Measurements from ENCODE around the gene COL4A6.

Gene COL4A6

GRCh38 chrX:108366644-108367406 lies 71.4 kb downstream of the COL4A6 start:
- no peak for TF ChIP-seq CTCF (conservative IDR thresholded peaks at IDR 0.05)
- no peak for TF ChIP-seq ZFX (IDR thresholded peaks at IDR 0.05)
- H3K27ac ChIP-seq: no peak overlapping the region

GRCh38 chrX:108362026-108362425 lies 76.2 kb downstream of the COL4A6 start:
- H3K27ac ChIP-seq: no peak overlapping the region
- TF ChIP-seq CTCF (conservative IDR thresholded peaks at IDR 0.05) (no peak), ZFX (IDR thresholded peaks at IDR 0.05) (no peak)

- no peak overlapping the region for H3K27ac ChIP-seq
- TF ChIP-seq CTCF (conservative IDR thresholded peaks at IDR 0.05) (no peak), ZFX (IDR thresholded peaks at IDR 0.05) (no peak)
These were observed 76.9 kb downstream of the COL4A6 start for GRCh38 chrX:108361316-108361715.

GRCh38 chrX:108359806-108360602 lies 78.2 kb downstream of the COL4A6 start:
- TF ChIP-seq ZFX (IDR thresholded peaks at IDR 0.05): no peak
- no peak for TF ChIP-seq CTCF (conservative IDR thresholded peaks at IDR 0.05)

GRCh38 chrX:108353452-108353851 lies 84.8 kb downstream of the COL4A6 start:
- H3K27ac ChIP-seq: no peak overlapping the region
- TF ChIP-seq CTCF (conservative IDR thresholded peaks at IDR 0.05) (no peak), ZFX (IDR thresholded peaks at IDR 0.05) (no peak)

More at GRCh38 chrX:108359806-108360602, 78.2 kb downstream of the COL4A6 start:
- H3K27ac ChIP-seq: no peak overlapping the region

- TF ChIP-seq CTCF (conservative IDR thresholded peaks at IDR 0.05) (no peak), ZFX (IDR thresholded peaks at IDR 0.05) (no peak)
- no peak overlapping the region for H3K27ac ChIP-seq
These were observed 89.0 kb downstream of the COL4A6 start for GRCh38 chrX:108349210-108349609.

- TF ChIP-seq ZFX (IDR thresholded peaks at IDR 0.05): no peak
- no peak for TF ChIP-seq CTCF (conservative IDR thresholded peaks at IDR 0.05)
- no peak overlapping the region for H3K27ac ChIP-seq
These were observed 89.7 kb downstream of the COL4A6 start for GRCh38 chrX:108348525-108348924.

Measured in C4-2B (cell line).